ENCODE data around the gene CYREN.
"Not testable (repeated sequence)": the region's sequence is repeated elsewhere in the genome, so short reads cannot be mapped to it uniquely, and the experiment has no call there.

The CYREN gene

DNA sequence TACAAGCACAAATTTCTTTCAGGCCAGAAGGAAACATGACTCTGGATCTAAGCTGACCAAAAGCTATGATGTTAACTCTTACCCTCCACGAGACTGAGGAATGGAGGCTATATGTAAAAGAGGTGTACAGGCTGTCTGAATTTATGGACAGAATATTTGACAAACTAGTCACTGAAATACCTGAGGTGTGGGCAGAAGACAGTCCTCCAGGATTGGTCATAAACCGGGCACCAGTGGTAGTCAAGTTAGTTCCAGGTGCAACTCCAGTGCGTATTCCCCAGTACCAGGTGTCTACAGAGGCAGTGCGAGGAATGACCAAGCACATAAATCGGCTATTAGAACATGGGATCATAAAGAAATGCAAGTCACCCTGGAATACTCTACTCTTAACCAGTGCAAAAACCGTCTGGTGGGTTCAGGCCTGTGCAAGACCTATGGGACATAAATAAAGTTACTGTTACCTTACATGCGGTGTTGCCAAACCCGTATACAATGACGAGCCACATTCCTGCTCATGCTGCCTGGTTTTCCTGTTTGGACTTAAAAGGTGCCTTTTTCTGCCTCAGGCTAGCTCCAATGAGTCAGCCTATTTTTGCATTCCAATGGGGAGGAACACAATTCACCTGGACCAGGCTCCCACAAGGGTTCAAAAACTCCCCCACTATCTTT is 6.7 kb upstream of the CYREN start:
- DNase-seq (ENCODE audit: low spot score): no peak

GRCh38 chr7:135175931-135176330 is 5.4 kb upstream of the CYREN start:
- no peak for DNase-seq (ENCODE audit: low spot score)

DNA sequence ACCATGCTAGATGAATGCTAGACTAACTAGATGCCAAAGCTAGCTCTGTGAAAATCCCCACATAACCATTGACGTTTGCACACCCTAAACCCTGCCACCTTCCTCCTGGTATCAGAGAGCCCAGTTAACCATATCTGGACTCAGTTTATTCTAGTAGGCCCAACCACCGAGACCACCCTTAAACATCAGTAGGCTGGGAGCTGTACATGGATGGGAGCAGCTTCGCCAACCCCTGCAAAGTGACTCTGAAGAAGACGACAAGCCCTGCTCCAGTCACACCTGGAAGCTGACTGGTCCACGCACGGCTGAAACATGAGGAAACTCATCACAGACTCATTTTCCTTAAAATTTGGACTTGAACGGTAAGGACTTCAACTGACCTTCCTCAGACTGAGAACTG is 4.4 kb upstream of the CYREN start:
- DNase-seq (ENCODE audit: low spot score): no peak

- DNase-seq (ENCODE audit: low spot score): not testable (repeated sequence)
These were observed 3.4 kb upstream of the CYREN start for GRCh38 chr7:135173916-135174315.

- DNase-seq (ENCODE audit: low spot score): not testable (repeated sequence)
These were observed 1.2 kb upstream of the CYREN start for GRCh38 chr7:135171581-135172291.

GRCh38 chr7:135170998-135171481 is 533 bp upstream of the CYREN start:
- not testable (repeated sequence) for DNase-seq (ENCODE audit: low spot score)

- no peak for DNase-seq (ENCODE audit: low spot score)
These were observed 588 bp downstream of the CYREN start for GRCh38 chr7:135169964-135170273.

- DNase-seq (ENCODE audit: low spot score): peak; percentile 42
These were observed 1.2 kb downstream of the CYREN start for GRCh38 chr7:135169141-135169963.

GRCh38 chr7:135168489-135169140 is 1.9 kb downstream of the CYREN start:
- no peak for DNase-seq (ENCODE audit: low spot score)

- no peak for DNase-seq (ENCODE audit: low spot score)
These were observed 2.5 kb downstream of the CYREN start for GRCh38 chr7:135168001-135168400.

GRCh38 chr7:135167365-135167917 is 3.1 kb downstream of the CYREN start:
- DNase-seq (ENCODE audit: low spot score): no peak

- DNase-seq (ENCODE audit: low spot score): no peak
These were observed 4.0 kb downstream of the CYREN start for GRCh38 chr7:135166338-135166990.

DNA sequence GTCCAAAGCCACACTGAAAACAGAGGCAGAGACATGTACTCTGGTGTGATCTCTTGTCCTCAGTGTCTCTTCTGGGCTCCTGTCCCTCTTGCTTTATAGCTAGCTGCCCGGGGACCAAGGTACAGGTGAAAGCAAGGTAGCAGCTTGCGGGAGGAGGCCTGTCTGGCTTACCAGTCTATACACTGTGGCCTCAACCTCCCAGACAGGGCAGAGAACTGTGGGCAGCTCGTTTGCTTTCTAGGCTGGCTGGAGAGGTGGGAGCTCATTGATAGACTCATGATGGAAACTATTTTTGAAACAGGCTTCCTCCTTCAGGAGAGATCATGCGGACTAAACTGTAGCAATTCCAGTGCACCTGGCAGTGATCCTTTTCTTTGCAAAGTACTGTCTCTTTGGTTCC is 4.6 kb downstream of the CYREN start:
- no peak for DNase-seq (ENCODE audit: low spot score)

GRCh38 chr7:135164357-135165061 is 6.0 kb downstream of the CYREN start:
- DNase-seq (ENCODE audit: low spot score): no peak

DNA sequence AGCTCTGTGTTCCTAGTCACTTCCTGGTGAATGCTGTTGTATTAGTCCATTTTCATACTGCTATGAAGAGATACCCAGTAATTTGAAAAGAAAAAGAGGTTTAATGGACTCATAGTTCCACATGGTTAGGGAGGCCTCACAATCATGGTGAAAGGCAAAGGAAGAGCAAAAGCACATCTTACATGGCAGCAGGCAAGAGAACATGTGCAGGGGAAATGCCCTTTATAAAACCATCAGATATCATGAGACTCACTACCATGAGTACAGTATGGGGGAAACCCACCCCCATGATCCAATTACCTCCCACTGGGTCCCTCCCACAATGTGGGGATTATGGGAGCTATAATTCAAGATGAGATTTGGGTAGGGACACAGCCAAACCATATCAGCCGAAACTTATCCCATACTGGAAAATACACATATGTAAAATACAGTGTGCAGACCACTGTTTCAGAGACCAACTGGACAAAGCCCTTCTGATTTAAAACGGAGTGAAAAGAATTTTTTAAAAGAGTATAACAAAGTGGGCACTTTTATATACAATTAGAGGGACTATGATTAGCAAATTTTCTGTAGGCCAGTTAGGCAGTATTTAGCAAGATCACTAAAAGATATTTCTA is 8.0 kb downstream of the CYREN start:
- DNase-seq (ENCODE audit: low spot score): no peak

GRCh38 chr7:135161669-135162068 is 8.8 kb downstream of the CYREN start:
- no peak for DNase-seq (ENCODE audit: low spot score)

DNA sequence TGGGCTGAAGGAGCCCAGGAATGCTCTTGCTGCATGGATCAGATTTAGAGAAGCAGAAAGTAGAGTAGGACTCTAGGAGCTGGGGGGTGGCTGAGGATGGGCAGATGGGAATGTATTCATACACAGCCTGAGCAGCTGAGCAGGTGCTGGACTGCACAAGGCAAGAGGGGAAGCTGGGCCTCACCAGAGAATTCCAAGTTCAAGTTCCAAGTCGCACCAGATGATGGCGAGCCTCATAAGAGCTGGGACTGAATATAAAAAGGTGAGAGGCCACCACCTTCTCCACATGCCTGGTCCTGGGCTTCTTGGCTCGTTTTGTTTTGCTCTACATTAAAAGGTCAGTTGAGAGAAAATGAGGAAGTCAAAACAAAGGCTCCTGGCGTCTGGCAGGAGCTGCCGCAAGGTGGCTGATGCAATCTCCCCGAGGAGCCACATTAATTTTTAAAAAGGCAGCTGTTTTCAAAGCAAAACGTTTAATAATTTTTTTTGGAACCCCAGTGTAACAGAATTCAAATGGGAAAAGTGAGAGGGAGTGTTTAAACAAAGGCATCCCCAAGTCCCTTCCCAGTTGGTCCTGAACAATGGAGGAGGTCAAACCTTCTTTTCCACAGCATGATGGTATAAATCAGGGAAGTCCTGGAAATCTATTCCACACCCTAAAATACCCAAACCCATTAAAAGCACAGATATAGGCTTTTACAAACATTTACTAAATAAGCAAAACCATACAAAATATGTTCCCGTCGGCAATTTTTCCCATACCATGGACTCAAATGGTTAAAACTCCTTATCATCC is 9.5 kb downstream of the CYREN start:
- DNase-seq (ENCODE audit: low spot score): no peak

DNA sequence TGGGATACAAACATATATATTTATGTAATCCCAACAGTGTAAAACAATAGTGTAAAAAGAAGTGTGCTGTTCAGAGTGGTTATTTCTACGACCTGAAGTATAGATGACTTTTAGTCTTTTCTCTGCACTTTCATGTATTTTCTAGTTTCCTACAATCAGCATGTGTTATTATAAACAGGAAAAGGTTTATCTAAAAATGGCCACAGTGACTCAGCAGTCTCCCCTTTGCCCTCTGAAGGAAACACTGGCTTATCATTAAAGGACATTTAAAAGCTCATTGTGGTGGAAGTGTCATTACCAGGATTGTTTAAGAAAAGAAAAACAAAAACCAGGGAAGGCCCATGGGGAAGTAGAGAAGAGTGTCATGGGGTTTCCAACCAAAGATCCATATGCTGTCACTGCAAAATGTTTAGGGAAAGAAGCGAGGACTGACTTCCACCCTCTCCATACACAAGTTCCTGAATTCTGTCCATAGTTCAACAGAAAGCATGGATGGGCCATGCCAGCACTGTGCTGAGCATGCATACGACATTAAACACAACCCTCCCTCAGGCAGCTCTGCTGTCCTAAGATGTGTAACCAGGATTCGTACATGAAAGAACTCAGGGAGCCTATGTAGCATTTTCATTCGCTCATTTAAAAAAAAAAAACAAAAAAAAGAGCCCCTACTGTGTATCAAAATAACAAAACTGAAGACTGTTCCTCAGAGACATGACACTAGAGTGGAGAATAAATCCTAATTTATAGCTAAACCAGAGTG is 10.2 kb downstream of the CYREN start:
- no peak for DNase-seq (ENCODE audit: low spot score)

Measured in hepatic stellate cell (primary cell).